Calu3 (cell line): ENCODE data around the gene LATS2. TPM values are rescaled to one million over a fixed set of nuclear protein-coding genes. Genes with fewer than 3 reads are reported as not detected.

Source experiments
- BruUV-seq: library from RNA; stranded (reverse); fragments of 400-500 nt; replicated peaks from 2 replicates; lab custom pipeline; 2021; lab: Mats Ljungman, UMichigan
- CTCF ChIA-PET: fragments of 300-600 bp; sonication (Branson Sonifier 250); formaldehyde crosslinking; loops from one replicate; lab custom pipeline; 2022; ENCODE audit warnings: antibody characterized with exemption; lab: Charles Lee
- DNase-seq: peaks from one replicate; pipeline ENCODE4 v3.0.0; 2022
- H3K27ac Mint-ChIP-seq: one replicate; pipeline ENCODE4 v1.8.0; 2022; ENCODE audit warnings: mixed read lengths; ENCODE audit not compliant: unreplicated experiment
- H3K27me3 Mint-ChIP-seq: one replicate; pipeline ENCODE4 v1.8.0; 2022; ENCODE audit warnings: mixed read lengths; ENCODE audit not compliant: unreplicated experiment
- H3K36me3 Mint-ChIP-seq: one replicate; pipeline ENCODE4 v1.8.0; 2022; ENCODE audit warnings: mild to moderate bottlenecking, moderate library complexity, mixed read lengths; ENCODE audit not compliant: insufficient read depth, unreplicated experiment
- H3K4me1 Mint-ChIP-seq: one replicate; pipeline ENCODE4 v1.8.0; 2022; ENCODE audit warnings: mild to moderate bottlenecking, low read depth, mixed read lengths; ENCODE audit not compliant: unreplicated experiment
- H3K4me3 Mint-ChIP-seq: one replicate; pipeline ENCODE4 v1.8.0; 2022; ENCODE audit warnings: mild to moderate bottlenecking, low read depth, moderate library complexity, mixed read lengths; ENCODE audit not compliant: unreplicated experiment
- H3K9me3 Mint-ChIP-seq: one replicate; pipeline ENCODE4 v1.8.0; 2022; ENCODE audit warnings: low read depth, mixed read lengths; ENCODE audit not compliant: unreplicated experiment
- CTCF ChIP-seq: fragments of 200-600 bp; IDR thresholded peaks from one replicate; pipeline ENCODE4 v1.8.0; 2022; ENCODE audit warnings: antibody characterized with exemption; ENCODE audit not compliant: unreplicated experiment
- intact Hi-C: fragments of 100-400 bp; cut with micrococcal nuclease; formaldehyde crosslinking; loops from one replicate; pipeline ENCODE4 v1.10.0; 2022; ENCODE audit not compliant: unreplicated experiment
- total RNA-seq: library from RNA; stranded (reverse); gene quantifications from 2 replicates; pipeline ENCODE4 v1.2.3, GENCODE V29; 2022

The LATS2 gene
- total RNA-seq, 1 experiment from 2014 or later = 19.3 TPM

GRCh38 chr13:21067848-21068247 lies 6.5 kb upstream of the LATS2 start:
- Mint-ChIP-seq H3K27me3 (no peaks in the 10 kb centered on the region), H3K36me3 (peaks cover 2% of the 10 kb centered on the region), H3K27ac (no peak overlapping the region), H3K4me3 (no peak overlapping the region), H3K9me3 (no peaks in the 10 kb centered on the region), H3K4me1 (peaks cover 3% of the 10 kb centered on the region)
- no peak for TF ChIP-seq CTCF
- BruUV-seq = no TSS peak
- intact Hi-C loops = no loop called here
- no peak for DNase-seq
- CTCF ChIA-PET = interaction anchor here (1.2 kb wide), 1 partner anchor 10 kb away, joined by 3 read pairs; no protein-coding TSS in a partner anchor

GRCh38 chr13:21066946-21067345 lies 5.6 kb upstream of the LATS2 start:
- Mint-ChIP-seq H3K4me3 (no peak overlapping the region), H3K36me3 (peaks cover 8% of the 10 kb centered on the region), H3K27ac (no peak overlapping the region), H3K27me3 (no peaks in the 10 kb centered on the region), H3K4me1 (peaks cover 9% of the 10 kb centered on the region), H3K9me3 (no peaks in the 10 kb centered on the region)
- no peak for DNase-seq
- intact Hi-C loops = no loop called here
- no peak for TF ChIP-seq CTCF
- CTCF ChIA-PET = interaction anchor here (0.9 kb wide), 1 partner anchor 125 kb away, joined by 6 read pairs; no protein-coding TSS in a partner anchor
- BruUV-seq = no TSS peak

- TF ChIP-seq CTCF = no peak
- intact Hi-C loops = no loop called here
- no peak for DNase-seq
- H3K4me1 Mint-ChIP-seq = peaks cover 9% of the 10 kb centered on the region
- no peaks in the 10 kb centered on the region for H3K9me3 Mint-ChIP-seq
- CTCF ChIA-PET = no interaction called here
- H3K27ac Mint-ChIP-seq = no peak overlapping the region
- H3K4me3 Mint-ChIP-seq = no peak overlapping the region
- peaks cover 18% of the 10 kb centered on the region for H3K36me3 Mint-ChIP-seq
- no peaks in the 10 kb centered on the region for H3K27me3 Mint-ChIP-seq
- BruUV-seq = no TSS peak
These were observed 4.3 kb upstream of the LATS2 start for GRCh38 chr13:21065686-21066085.

- H3K36me3 Mint-ChIP-seq = peaks cover 30% of the 10 kb centered on the region
- intact Hi-C loops = no loop called here
- peak overlapping the region; percentile 76 for H3K27ac Mint-ChIP-seq
- no peak for DNase-seq
- peaks cover 9% of the 10 kb centered on the region for H3K4me1 Mint-ChIP-seq
- no peak overlapping the region for H3K4me3 Mint-ChIP-seq
- no TSS peak for BruUV-seq
- CTCF ChIA-PET = interaction anchor here (0.6 kb wide), 1 partner anchor 129 kb away, joined by 3 read pairs; no protein-coding TSS in a partner anchor
- H3K27me3 Mint-ChIP-seq = no peaks in the 10 kb centered on the region
- H3K9me3 Mint-ChIP-seq = no peaks in the 10 kb centered on the region
- TF ChIP-seq CTCF = no peak
These were observed 1.6 kb upstream of the LATS2 start for GRCh38 chr13:21063031-21063430.
